Psoas muscle (tissue), 8 donors: ENCODE results near the gene NAV2. TPM values are rescaled to one million over a fixed set of nuclear protein-coding genes. Genes with fewer than 3 reads are reported as not detected.
A peak's percentile ranks its signal among the peaks of the same experiment; 100 is the strongest.

Experiments used
- ATAC-seq, 4 donors: fragments of 200-7000 bp; cut with Tn5 transposase; one replicate each; pipeline ENCODE4 v1.9.1; 2020; ENCODE audit warnings: moderate library complexity in 3 of 4, mild to moderate bottlenecking in 2 of 4
- DNase-seq, 2 donors: peaks; one replicate each; pipeline ENCODE4 v3.0.0-alpha.2; 2020
- H3K27ac ChIP-seq: fragments of 200-600 bp; one replicate; pipeline ENCODE4 v1.8.0; 2022
- H3K27me3 ChIP-seq, 3 donors: fragments of 200-600 bp in 1 of 3; one replicate each; pipeline versions ENCODE4 v1.6.1 to v1.8.0; 2013 to 2022; ENCODE audit warnings: low read length in 2 of 3, mild to moderate bottlenecking in 2 of 3, moderate library complexity in 1 of 3; ENCODE audit not compliant: insufficient read depth in 3 of 3
- H3K36me3 ChIP-seq, 2 donors: fragments of 200-600 bp in 1 of 2; one replicate each; pipeline versions ENCODE4 v1.6.1 to v1.8.0; 2013 to 2022; ENCODE audit warnings: low read depth in 1 of 2, mild to moderate bottlenecking in 1 of 2, moderate library complexity in 1 of 2; ENCODE audit not compliant: insufficient read depth in 1 of 2
- H3K4me1 ChIP-seq: fragments of 200-600 bp; one replicate; pipeline ENCODE4 v1.8.0; 2022
- H3K4me3 ChIP-seq: fragments of 200-600 bp; one replicate; pipeline ENCODE4 v1.8.0; 2022; ENCODE audit warnings: mild to moderate bottlenecking
- H3K9me3 ChIP-seq: fragments of 200-600 bp; one replicate; pipeline ENCODE4 v1.8.0; 2022
- CTCF ChIP-seq: fragments of 200-600 bp; IDR thresholded peaks from one replicate; pipeline ENCODE4 v1.8.0; 2022; ENCODE audit warnings: antibody characterized with exemption
- WGBS, 3 donors: extraction: QIAGEN DNeasy Blood & Tissue Kit; methylation state at CpG; one replicate each; pipeline versions ENCODE4 v1.1.6 to v1.1.7; 2013; 5-methylcytosine and 5-hydroxymethylcytosine counted together
- intact Hi-C, 2 donors: fragments of 100-400 bp; cut with DNase I; formaldehyde crosslinking; loops; one replicate each; pipeline versions ENCODE4 v1.11.0 to v1.14.2; 2022
- polyA plus RNA-seq, 3 donors: library from polyadenylated mRNA; stranded (reverse); fragments of 200-250 nt; gene quantifications; one replicate each; pipeline ENCODE4 v1.2.3, GENCODE V29; 2013
- total RNA-seq, 4 donors: library from RNA; stranded (reverse); fragmentation: NEBNext Ultra II Directional in 2 of 4; extraction: Animal tissue kit (Norgen Biotek cat#: 25700) in 2 of 4; gene quantifications; one replicate each; pipeline versions ENCODE4 v1.2.1 to v1.2.4, GENCODE V29; 2021 to 2023
- donor health status: healthy with polysubstance abuse.
- donor health status: DM: no; HTN: no; CAD: no; lungs with moderate emphysema.
- donor health status: Bipolar disorder and iron deficiency.
- donor health status: healthy.
- donor health status: DM: yes; HTN: yes; CAD: no.
- donor health status: DM: no; HTN: no; CAD: no.
- donor health status: DM: no; HTN: no; CAD: no.
- donor health status: DM: yes; HTN: yes; CAD: no.

Gene NAV2
- total and polyA plus RNA-seq, 7 donors: 0.68 to 21.8 (median 2.9) TPM

- intact Hi-C loops: no loop called here
- H3K4me3 ChIP-seq: no peak overlapping the region
- 19 to 31% (median 27%) methylated on average over 14 of the region's 14 CpGs for WGBS, 3 donors
- no peaks in the 10 kb centered on the region for H3K9me3 ChIP-seq
- H3K27me3 ChIP-seq: no peaks in the 10 kb centered on the region
- DNase-seq (peak; percentile 80 to 89), ATAC-seq (peak; percentile 67 to 96 (median 87))
- TF ChIP-seq CTCF: no peak
- H3K36me3 ChIP-seq: no peaks in the 10 kb centered on the region
- peaks cover 23% of the 10 kb centered on the region for H3K4me1 ChIP-seq
- peak overlapping the region; percentile 53 for H3K27ac ChIP-seq
Measured at GRCh38 chr11:19673924-19674729, 38.5 kb upstream of the NAV2 start.

GRCh38 chr11:19674836-19675235 lies 37.8 kb upstream of the NAV2 start:
- Histone ChIP-seq H3K9me3 (no peaks in the 10 kb centered on the region), H3K36me3 (no peaks in the 10 kb centered on the region), H3K27ac (no peak overlapping the region), H3K27me3 (no peaks in the 10 kb centered on the region), H3K4me1 (peaks cover 27% of the 10 kb centered on the region), H3K4me3 (no peak overlapping the region)
- 90 to 92% (median 92%) methylated on average over 3 of the region's 3 CpGs for WGBS, 3 donors
- ATAC-seq (no peak), DNase-seq (no peak)
- TF ChIP-seq CTCF: no peak
- intact Hi-C loops: no loop called here

GRCh38 chr11:19675397-19675796 lies 37.2 kb upstream of the NAV2 start:
- no peaks in the 10 kb centered on the region for H3K9me3 ChIP-seq
- H3K27ac ChIP-seq: no peak overlapping the region
- intact Hi-C loops: no loop called here
- peaks cover 31% of the 10 kb centered on the region for H3K4me1 ChIP-seq
- WGBS, 3 donors: 95 to 96% (median 96%) methylated on average over 5 of the region's 5 CpGs
- ATAC-seq (no peak), DNase-seq (no peak)
- no peaks in the 10 kb centered on the region for H3K36me3 ChIP-seq
- no peak overlapping the region for H3K4me3 ChIP-seq
- no peaks in the 10 kb centered on the region for H3K27me3 ChIP-seq
- TF ChIP-seq CTCF: no peak

- H3K4me1 ChIP-seq: peaks cover 38% of the 10 kb centered on the region
- peak overlapping the region; percentile 62 for H3K27ac ChIP-seq
- no peaks in the 10 kb centered on the region for H3K36me3 ChIP-seq
- no peak overlapping the region for H3K4me3 ChIP-seq
- WGBS, 3 donors: 57 to 72% (median 58%) methylated on average over 15 of the region's 15 CpGs
- no peaks in the 10 kb centered on the region for H3K9me3 ChIP-seq
- ATAC-seq (peak in 2 of 4 donors; percentile 20 to 36), DNase-seq (peak in 1 of 2 donors; percentile 33)
- no peak for TF ChIP-seq CTCF
- intact Hi-C loops: no loop called here
- no peaks in the 10 kb centered on the region for H3K27me3 ChIP-seq
Measured at GRCh38 chr11:19676475-19677380, 35.9 kb upstream of the NAV2 start.
